ENCODE data around the gene MAP4K4.

- TF ChIP-seq CTCF (IDR thresholded peaks at IDR 0.05; ENCODE audit: insufficient read depth, low read length, poor library complexity, severe bottlenecking) = no peak
- no peak for TF ChIP-seq EZH2phosphoT487 (conservative IDR thresholded peaks at IDR 0.05; ENCODE audit: low read length)
These were observed 204.7 kb downstream of the MAP4K4 start for GRCh38 chr2:101902169-101902568.
